ENCODE data around the gene GIN1.

GIN1 gene

GRCh38 chr5:103108086-103108485, 11.9 kb downstream of the GIN1 start:
- no peak for TF ChIP-seq CTCF (IDR thresholded peaks at IDR 0.05)
- Histone ChIP-seq H3K9me3 (ENCODE audit: control insufficient read depth, low read length) (no peaks in the 10 kb centered on the region), H3K9ac (no peak overlapping the region), H2AFZ (no peak overlapping the region), H3K4me3 (ENCODE audit: low read depth, low read length) (no peak overlapping the region), H3K27ac (no peak overlapping the region), H3K36me3 (ENCODE audit: control insufficient read depth, insufficient read depth, low read length) (no peaks in the 10 kb centered on the region), H3K4me1 (no peaks in the 10 kb centered on the region), H3K79me2 (peaks cover 3% of the 10 kb centered on the region), H3K27me3 (ENCODE audit: control insufficient read depth, insufficient read depth, low read length) (no peaks in the 10 kb centered on the region), H3K4me2 (ENCODE audit: low read length) (no peak overlapping the region)

- Histone ChIP-seq H2AFZ (no peak overlapping the region), H3K9ac (no peak overlapping the region), H3K4me2 (ENCODE audit: low read length) (no peak overlapping the region), H3K4me1 (no peaks in the 10 kb centered on the region), H3K4me3 (ENCODE audit: low read depth, low read length) (no peak overlapping the region), H3K79me2 (no peaks in the 10 kb centered on the region), H3K36me3 (ENCODE audit: control insufficient read depth, insufficient read depth, low read length) (no peaks in the 10 kb centered on the region), H3K27me3 (ENCODE audit: control insufficient read depth, insufficient read depth, low read length) (no peaks in the 10 kb centered on the region), H3K9me3 (ENCODE audit: control insufficient read depth, low read length) (no peaks in the 10 kb centered on the region), H3K27ac (no peak overlapping the region)
- no peak for TF ChIP-seq CTCF (IDR thresholded peaks at IDR 0.05)
Measured at GRCh38 chr5:103102234-103102633, 17.7 kb downstream of the GIN1 start.

GRCh38 chr5:103101079-103101750, 18.7 kb downstream of the GIN1 start:
- no peaks in the 10 kb centered on the region for H3K4me1 ChIP-seq
- no peak for TF ChIP-seq CTCF (IDR thresholded peaks at IDR 0.05)

GRCh38 chr5:103098993-103099392, 20.9 kb downstream of the GIN1 start:
- H3K4me3 ChIP-seq (ENCODE audit: low read depth, low read length), result no peak overlapping the region
- H3K27ac ChIP-seq, result no peak overlapping the region
- TF ChIP-seq CTCF (IDR thresholded peaks at IDR 0.05), result no peak
- H3K9me3 ChIP-seq (ENCODE audit: control insufficient read depth, low read length), result no peaks in the 10 kb centered on the region
- no peaks in the 10 kb centered on the region for H3K79me2 ChIP-seq
- no peak overlapping the region for H3K4me2 ChIP-seq (ENCODE audit: low read length)
- H3K27me3 ChIP-seq (ENCODE audit: control insufficient read depth, insufficient read depth, low read length), result no peaks in the 10 kb centered on the region
- no peaks in the 10 kb centered on the region for H3K36me3 ChIP-seq (ENCODE audit: control insufficient read depth, insufficient read depth, low read length)
- no peak overlapping the region for H3K9ac ChIP-seq
- H3K4me1 ChIP-seq, result no peaks in the 10 kb centered on the region
- no peak overlapping the region for H2AFZ ChIP-seq

More at GRCh38 chr5:103101079-103101750, 18.7 kb downstream of the GIN1 start:
- H3K9me3 ChIP-seq (ENCODE audit: control insufficient read depth, low read length), result no peaks in the 10 kb centered on the region
- H3K9ac ChIP-seq, result no peak overlapping the region
- H2AFZ ChIP-seq, result no peak overlapping the region
- no peaks in the 10 kb centered on the region for H3K36me3 ChIP-seq (ENCODE audit: control insufficient read depth, insufficient read depth, low read length)
- H3K79me2 ChIP-seq, result no peaks in the 10 kb centered on the region
- no peak overlapping the region for H3K4me2 ChIP-seq (ENCODE audit: low read length)
- no peaks in the 10 kb centered on the region for H3K27me3 ChIP-seq (ENCODE audit: control insufficient read depth, insufficient read depth, low read length)
- H3K27ac ChIP-seq, result no peak overlapping the region
- no peak overlapping the region for H3K4me3 ChIP-seq (ENCODE audit: low read depth, low read length)

GRCh38 chr5:103094737-103095136, 25.2 kb downstream of the GIN1 start:
- Histone ChIP-seq H3K27ac (no peak overlapping the region), H3K4me2 (ENCODE audit: low read length) (no peak overlapping the region), H3K9me3 (ENCODE audit: control insufficient read depth, low read length) (no peaks in the 10 kb centered on the region), H3K27me3 (ENCODE audit: control insufficient read depth, insufficient read depth, low read length) (no peaks in the 10 kb centered on the region), H3K79me2 (no peaks in the 10 kb centered on the region), H3K36me3 (ENCODE audit: control insufficient read depth, insufficient read depth, low read length) (no peaks in the 10 kb centered on the region), H3K4me3 (ENCODE audit: low read depth, low read length) (no peak overlapping the region), H3K9ac (no peak overlapping the region), H2AFZ (no peak overlapping the region), H3K4me1 (no peaks in the 10 kb centered on the region)
- TF ChIP-seq CTCF (IDR thresholded peaks at IDR 0.05), result no peak
